HG03439 (cell line): ENCODE results near the gene ALKBH5.

Experiments
- ATAC-seq: cut with Tn5 transposase; IDR thresholded peaks from one replicate; pipeline ENCODE4 v1.9.1; 2021; ENCODE audit warnings: mild to moderate bottlenecking, moderate library complexity; ENCODE audit not compliant: unreplicated experiment

The ALKBH5 gene

DNA sequence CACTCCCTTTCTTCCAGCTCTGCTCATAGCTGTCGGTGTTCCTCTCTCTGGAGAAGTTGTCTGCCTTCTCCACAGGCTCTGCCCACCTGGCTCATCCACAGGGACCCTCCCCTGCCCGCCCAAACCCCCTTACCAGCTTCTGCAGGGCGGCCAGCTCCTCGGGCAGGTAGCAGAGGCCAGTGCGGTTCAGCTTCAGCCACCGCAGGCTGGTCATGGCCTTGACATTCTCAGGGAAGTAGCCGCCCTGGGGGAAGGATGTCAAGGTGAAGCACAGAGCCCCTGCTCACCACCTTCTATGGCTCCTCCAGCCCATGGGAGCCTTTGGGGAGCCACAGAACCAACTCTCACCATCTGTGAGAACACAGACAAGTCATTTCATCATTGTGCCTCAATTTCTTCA is 73.1 kb downstream of the ALKBH5 start:
- no peak for ATAC-seq

DNA sequence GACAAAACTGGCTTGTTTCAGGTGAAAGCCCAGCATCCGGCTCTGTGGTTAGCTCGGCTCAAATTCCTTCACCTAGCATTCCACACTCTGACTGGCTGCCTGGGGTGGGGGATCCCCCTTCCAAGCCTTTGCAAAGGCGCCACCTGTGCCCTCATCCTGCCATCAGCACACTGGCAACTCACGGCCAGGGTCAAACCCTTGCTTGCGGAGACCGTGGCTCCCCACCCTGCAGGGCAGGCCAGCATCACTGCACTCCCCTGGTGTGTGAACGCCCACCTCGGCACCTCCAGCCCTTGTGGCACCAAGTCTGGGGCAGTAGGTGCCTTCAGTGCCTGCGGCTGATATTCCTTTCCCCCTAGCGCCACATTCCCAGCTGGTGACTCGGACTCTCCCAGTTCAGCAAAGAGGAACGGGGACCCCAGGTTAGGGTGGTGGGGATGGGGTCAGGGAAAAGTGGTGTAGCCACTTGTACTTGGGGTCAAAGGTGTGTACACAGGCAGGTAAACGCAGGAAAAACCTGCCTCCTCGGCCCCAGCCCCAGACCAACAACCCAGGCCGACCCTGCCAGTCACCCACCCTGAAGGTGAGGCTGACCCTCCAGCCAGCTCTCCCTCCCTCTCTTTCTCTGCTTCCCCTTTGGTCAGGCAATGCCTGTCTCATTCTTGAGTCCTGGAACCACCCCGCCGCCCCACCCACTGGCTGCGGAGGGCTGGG is 73.8 kb downstream of the ALKBH5 start:
- ATAC-seq: peak; percentile 6

DNA sequence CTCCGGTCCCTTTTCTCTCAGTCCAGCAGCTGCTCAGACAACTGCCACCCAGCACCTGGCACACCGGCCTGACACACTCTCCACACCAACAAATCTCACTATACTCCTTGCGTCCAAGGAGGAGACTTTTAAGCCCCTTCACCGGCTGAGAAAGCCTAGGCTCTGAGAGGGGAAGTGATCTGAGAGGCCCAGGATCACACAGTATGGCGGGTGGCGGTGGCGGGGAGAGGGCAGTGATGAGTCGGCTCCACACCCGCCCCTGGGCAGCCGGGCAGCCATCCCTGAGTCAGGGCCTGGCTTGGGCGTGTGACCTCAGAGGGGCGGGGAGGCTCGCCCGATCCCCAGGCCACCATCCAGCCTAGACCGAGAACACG is 74.3 kb downstream of the ALKBH5 start:
- ATAC-seq: peak; percentile 18

- ATAC-seq: peak; percentile 20
These were observed 74.9 kb downstream of the ALKBH5 start, which contains the start of gene FLII for GRCh38 chr17:18258356-18259038. TSS of gene FLII (minus strand) at chr17:18258738. CDS start at chr17:18258690, 48 bp downstream.
